ENCODE data around the gene MUC13.

The MUC13 gene

GRCh38 chr3:124934577-124934976 is at the start of gene MUC13:
Gene MUC13 (minus strand): TSS chr3:124934751. CDS start chr3:124934712, 39 bp downstream.
- Mint-ChIP-seq H3K36me3 (no peaks in the 10 kb centered on the region), H3K4me3 (no peak within 1 kb of the TSS), H3K27ac (no peak within 1 kb of the TSS), H3K27me3 (peaks cover 41% of the 10 kb centered on the region), H3K4me1 (no peaks in the 10 kb centered on the region), H3K9me3 (no peaks in the 10 kb centered on the region)
- no peak for DNase-seq
- CTCF ChIA-PET: interaction anchor here (0.6 to 1.1 kb wide), 3 partner anchors 10 to 27 kb away, joined by 3 to 4 read pairs (median 4); no protein-coding TSS in a partner anchor

GRCh38 chr3:124982855-124983254 is 48.3 kb upstream of the MUC13 start:
- peaks cover 25% of the 10 kb centered on the region for H3K36me3 Mint-ChIP-seq
- H3K27ac Mint-ChIP-seq: no peak overlapping the region
- DNase-seq: no peak
- CTCF ChIA-PET: interaction anchor here (1.1 to 1.5 kb wide), 2 partner anchors 10 to 12 kb away, joined by 4 read pairs; no protein-coding TSS in a partner anchor
- H3K4me1 Mint-ChIP-seq: peaks cover 10% of the 10 kb centered on the region
- H3K4me3 Mint-ChIP-seq: no peak overlapping the region
- H3K9me3 Mint-ChIP-seq: no peaks in the 10 kb centered on the region
- no peaks in the 10 kb centered on the region for H3K27me3 Mint-ChIP-seq

DNA sequence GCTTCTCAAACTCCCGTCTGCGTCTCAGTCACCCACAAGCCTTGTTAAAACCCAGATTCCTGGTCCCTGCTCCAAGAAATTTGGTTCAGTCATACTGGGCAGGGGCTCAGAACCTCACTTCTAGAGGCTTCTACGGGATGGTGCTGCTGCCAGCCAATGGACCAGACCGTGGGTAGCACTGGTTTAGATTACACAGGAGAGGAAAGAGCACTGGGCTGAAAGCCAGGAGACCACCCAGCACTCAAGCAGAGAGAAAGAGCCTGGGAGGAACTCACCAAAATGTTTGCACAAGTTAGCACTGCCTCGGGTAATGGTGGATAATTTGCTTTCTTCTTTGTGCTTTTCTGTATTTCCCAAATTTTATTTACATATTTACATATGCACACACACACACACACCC is 46.9 kb upstream of the MUC13 start:
- no peak for DNase-seq
- H3K9me3 Mint-ChIP-seq: no peaks in the 10 kb centered on the region
- H3K4me1 Mint-ChIP-seq: peaks cover 12% of the 10 kb centered on the region
- H3K4me3 Mint-ChIP-seq: no peak overlapping the region
- H3K36me3 Mint-ChIP-seq: peaks cover 39% of the 10 kb centered on the region
- H3K27ac Mint-ChIP-seq: no peak overlapping the region
- no peaks in the 10 kb centered on the region for H3K27me3 Mint-ChIP-seq
- CTCF ChIA-PET: no interaction called here

GRCh38 chr3:124978627-124979026 is 44.1 kb upstream of the MUC13 start:
- DNase-seq: no peak
- Mint-ChIP-seq H3K4me1 (peaks cover 10% of the 10 kb centered on the region), H3K27ac (no peak overlapping the region), H3K9me3 (no peaks in the 10 kb centered on the region), H3K36me3 (peaks cover 46% of the 10 kb centered on the region), H3K4me3 (no peak overlapping the region), H3K27me3 (no peaks in the 10 kb centered on the region)
- CTCF ChIA-PET: no interaction called here

DNA sequence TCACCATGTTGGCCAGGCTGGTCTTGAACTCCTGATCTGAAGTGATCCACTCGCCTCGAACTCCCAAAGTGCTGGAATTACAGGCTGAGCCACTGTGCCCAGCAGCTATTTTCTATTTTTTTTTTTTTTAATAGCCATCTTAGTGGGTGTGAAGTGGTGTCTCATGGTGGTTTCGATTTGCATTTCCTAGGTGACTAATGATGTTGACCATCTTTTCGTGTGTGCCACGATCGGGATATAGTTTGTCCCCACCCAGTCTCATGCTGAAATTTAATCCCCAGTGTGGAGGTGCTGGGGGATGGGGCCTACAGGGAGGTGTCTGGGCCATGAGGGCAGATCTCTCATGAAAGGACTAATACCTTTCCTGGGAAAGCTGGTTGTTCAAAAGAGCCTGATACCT is 41.8 kb upstream of the MUC13 start:
- H3K27ac Mint-ChIP-seq: no peak overlapping the region
- CTCF ChIA-PET: no interaction called here
- peaks cover 52% of the 10 kb centered on the region for H3K36me3 Mint-ChIP-seq
- no peak for DNase-seq
- no peak overlapping the region for H3K4me3 Mint-ChIP-seq
- no peaks in the 10 kb centered on the region for H3K27me3 Mint-ChIP-seq
- peaks cover 12% of the 10 kb centered on the region for H3K4me1 Mint-ChIP-seq
- no peaks in the 10 kb centered on the region for H3K9me3 Mint-ChIP-seq

GRCh38 chr3:124974691-124975090 is 40.1 kb upstream of the MUC13 start:
- Mint-ChIP-seq H3K4me3 (no peak overlapping the region), H3K4me1 (peaks cover 12% of the 10 kb centered on the region), H3K27me3 (no peaks in the 10 kb centered on the region), H3K36me3 (peaks cover 61% of the 10 kb centered on the region), H3K9me3 (no peaks in the 10 kb centered on the region), H3K27ac (no peak overlapping the region)
- no peak for DNase-seq
- CTCF ChIA-PET: no interaction called here

GRCh38 chr3:124973290-124973689 is 38.7 kb upstream of the MUC13 start:
- CTCF ChIA-PET: no interaction called here
- peaks cover 12% of the 10 kb centered on the region for H3K4me1 Mint-ChIP-seq
- H3K27me3 Mint-ChIP-seq: no peaks in the 10 kb centered on the region
- no peak overlapping the region for H3K4me3 Mint-ChIP-seq
- H3K27ac Mint-ChIP-seq: no peak overlapping the region
- peaks cover 67% of the 10 kb centered on the region for H3K36me3 Mint-ChIP-seq
- H3K9me3 Mint-ChIP-seq: no peaks in the 10 kb centered on the region
- no peak for DNase-seq

GRCh38 chr3:124972457-124972856 is 37.9 kb upstream of the MUC13 start:
- CTCF ChIA-PET: no interaction called here
- DNase-seq: no peak
- H3K4me1 Mint-ChIP-seq: peaks cover 12% of the 10 kb centered on the region
- no peaks in the 10 kb centered on the region for H3K9me3 Mint-ChIP-seq
- no peak overlapping the region for H3K27ac Mint-ChIP-seq
- no peak overlapping the region for H3K4me3 Mint-ChIP-seq
- H3K27me3 Mint-ChIP-seq: no peaks in the 10 kb centered on the region
- H3K36me3 Mint-ChIP-seq: peaks cover 63% of the 10 kb centered on the region

- no peak for DNase-seq
- Mint-ChIP-seq H3K4me3 (no peak overlapping the region), H3K9me3 (no peaks in the 10 kb centered on the region), H3K27ac (no peak overlapping the region), H3K27me3 (no peaks in the 10 kb centered on the region), H3K4me1 (peaks cover 10% of the 10 kb centered on the region), H3K36me3 (peaks cover 47% of the 10 kb centered on the region)
- CTCF ChIA-PET: no interaction called here
Measured at GRCh38 chr3:124969963-124970722, 35.6 kb upstream of the MUC13 start.

DNA sequence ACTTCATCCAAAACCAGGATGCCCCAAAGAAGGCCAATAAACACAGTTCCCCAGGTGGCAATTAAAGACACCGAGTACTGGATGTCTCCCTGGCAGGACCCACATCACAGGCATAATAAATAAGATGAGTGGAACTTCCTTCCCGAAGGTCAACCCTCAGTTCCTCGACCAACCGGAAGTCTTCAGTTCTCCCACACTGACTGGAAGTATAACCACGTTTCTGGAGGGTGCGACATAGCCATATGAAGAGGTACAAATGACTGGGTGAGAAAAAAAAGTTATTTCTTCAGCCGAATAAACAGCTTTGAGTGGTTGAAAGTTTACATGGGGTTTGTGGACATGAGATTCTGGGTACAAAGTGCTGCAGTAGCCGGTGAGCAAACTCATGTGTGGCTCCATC is 34.6 kb upstream of the MUC13 start:
- Mint-ChIP-seq H3K4me3 (no peak overlapping the region), H3K4me1 (peaks cover 8% of the 10 kb centered on the region), H3K27me3 (no peaks in the 10 kb centered on the region), H3K9me3 (no peaks in the 10 kb centered on the region), H3K27ac (no peak overlapping the region), H3K36me3 (peaks cover 42% of the 10 kb centered on the region)
- DNase-seq: no peak
- CTCF ChIA-PET: no interaction called here

DNA sequence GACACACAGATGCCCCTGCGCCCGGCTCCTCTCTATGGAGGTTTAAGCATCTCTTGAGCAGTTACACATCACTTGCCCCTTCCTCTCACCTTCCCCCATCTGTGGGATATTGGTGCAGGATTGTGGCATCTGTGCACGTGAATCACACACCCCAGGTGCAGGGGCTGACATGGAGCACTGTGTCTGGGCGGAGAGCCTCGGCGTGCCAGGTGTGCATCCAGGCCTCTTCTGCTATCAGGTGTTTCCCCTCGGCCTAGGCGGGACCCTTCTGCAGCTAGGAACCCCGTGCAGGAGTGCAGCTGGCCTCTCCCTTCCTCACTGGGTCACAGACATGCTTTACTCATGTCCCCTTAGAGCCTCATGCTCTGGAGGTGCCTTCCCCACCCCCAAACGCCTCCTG is 33.4 kb upstream of the MUC13 start:
- H3K4me3 Mint-ChIP-seq: no peak overlapping the region
- CTCF ChIA-PET: no interaction called here
- H3K27me3 Mint-ChIP-seq: no peaks in the 10 kb centered on the region
- no peak overlapping the region for H3K27ac Mint-ChIP-seq
- H3K36me3 Mint-ChIP-seq: peaks cover 30% of the 10 kb centered on the region
- H3K4me1 Mint-ChIP-seq: no peaks in the 10 kb centered on the region
- no peaks in the 10 kb centered on the region for H3K9me3 Mint-ChIP-seq
- no peak for DNase-seq

- Mint-ChIP-seq H3K9me3 (no peaks in the 10 kb centered on the region), H3K27ac (no peak overlapping the region), H3K4me1 (no peaks in the 10 kb centered on the region), H3K4me3 (no peak overlapping the region), H3K27me3 (peaks cover 8% of the 10 kb centered on the region), H3K36me3 (peaks cover 23% of the 10 kb centered on the region)
- CTCF ChIA-PET: no interaction called here
- DNase-seq: no peak
Measured at GRCh38 chr3:124966521-124967445, 32.2 kb upstream of the MUC13 start.

GRCh38 chr3:124965413-124965812 is 30.9 kb upstream of the MUC13 start:
- H3K4me3 Mint-ChIP-seq: no peak overlapping the region

DNA sequence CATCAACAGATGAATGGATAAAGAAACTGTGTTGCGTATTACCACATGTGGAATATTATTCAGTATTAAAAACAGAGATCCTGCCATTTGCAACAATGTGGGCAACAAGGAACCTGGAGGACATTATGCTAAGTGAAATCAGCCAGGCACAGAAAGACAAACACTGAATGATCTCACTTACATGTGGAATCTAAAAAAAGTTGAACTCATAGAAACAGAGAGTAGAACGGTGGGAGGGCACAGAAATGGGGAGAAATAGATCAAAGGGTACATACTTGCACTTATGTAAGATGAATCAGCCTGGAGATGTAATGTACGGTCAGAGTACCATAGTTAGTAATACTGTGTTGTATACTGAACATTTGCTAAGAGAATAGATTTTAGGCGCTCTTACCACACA is 29.8 kb upstream of the MUC13 start:
- H3K9me3 Mint-ChIP-seq: no peaks in the 10 kb centered on the region
- H3K4me1 Mint-ChIP-seq: no peaks in the 10 kb centered on the region
- H3K27ac Mint-ChIP-seq: no peak overlapping the region
- peaks cover 14% of the 10 kb centered on the region for H3K27me3 Mint-ChIP-seq
- H3K36me3 Mint-ChIP-seq: peaks cover 10% of the 10 kb centered on the region
- no peak for DNase-seq
- CTCF ChIA-PET: no interaction called here
- H3K4me3 Mint-ChIP-seq: no peak overlapping the region

More at GRCh38 chr3:124965413-124965812, 30.9 kb upstream of the MUC13 start:
- H3K4me1 Mint-ChIP-seq: no peaks in the 10 kb centered on the region
- CTCF ChIA-PET: no interaction called here
- DNase-seq: no peak
- H3K27me3 Mint-ChIP-seq: peaks cover 14% of the 10 kb centered on the region
- no peaks in the 10 kb centered on the region for H3K9me3 Mint-ChIP-seq
- H3K36me3 Mint-ChIP-seq: peaks cover 18% of the 10 kb centered on the region
- no peak overlapping the region for H3K27ac Mint-ChIP-seq

DNA sequence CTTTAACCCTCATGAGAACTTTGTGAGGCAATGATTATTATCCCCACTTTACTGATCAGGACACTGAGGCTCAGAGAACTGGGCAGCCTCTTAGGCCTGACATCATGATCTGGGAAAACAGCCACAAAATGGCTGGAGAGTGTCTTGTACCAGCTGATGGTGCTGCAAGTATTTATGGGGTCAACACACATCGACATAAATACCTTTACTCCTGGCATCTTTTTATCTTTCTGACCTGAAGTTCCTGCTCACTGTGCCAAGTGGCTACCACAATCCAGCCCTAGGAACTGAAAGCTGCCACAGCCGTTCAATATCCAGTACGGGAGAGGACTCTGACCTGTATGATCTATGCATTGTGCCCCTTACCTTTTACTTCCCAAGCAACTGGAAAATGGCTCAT is 29.2 kb upstream of the MUC13 start:
- DNase-seq: no peak
- no peak overlapping the region for H3K4me3 Mint-ChIP-seq
- no peak overlapping the region for H3K27ac Mint-ChIP-seq
- H3K4me1 Mint-ChIP-seq: no peaks in the 10 kb centered on the region
- H3K9me3 Mint-ChIP-seq: no peaks in the 10 kb centered on the region
- H3K27me3 Mint-ChIP-seq: peaks cover 17% of the 10 kb centered on the region
- H3K36me3 Mint-ChIP-seq: peaks cover 5% of the 10 kb centered on the region
- CTCF ChIA-PET: no interaction called here

Data from activated naive CD4-positive, alpha-beta T cell treated with anti-CD3 and anti-CD28 coated beads, Interleukin-2, amount 10 ng/mL, durations not matched to agents 7 days and 5 days (primary cell).